Right lobe of liver (tissue), 4 donors: ENCODE data around the gene KLF5.

Experiments used
- POLR2A ChIP-seq: fragments of 450-650 bp; IDR thresholded peaks from one replicate; pipeline ENCODE4 v1.6.1; 2017; ENCODE audit warnings: antibody characterized with exemption, mild to moderate bottlenecking
- TF ChIP-seq, protein P1 (sequence below), 4 donors: fragments of 200-600 bp in 3 of 4; fragments of 450-650 bp in 1 of 4; IDR thresholded peaks; one replicate each; pipeline versions ENCODE4 v1.5.1 to v1.8.0; 2016 to 2022; ENCODE audit warnings: antibody characterized with exemption in 4 of 4, mild to moderate bottlenecking in 2 of 4
- donor health status: DM: no; HTN: no; CAD: no.
- donor health status: DM: no; HTN: no; CAD: no.
- donor health status: DM: no; HTN: yes; CAD: no.

DNA sequence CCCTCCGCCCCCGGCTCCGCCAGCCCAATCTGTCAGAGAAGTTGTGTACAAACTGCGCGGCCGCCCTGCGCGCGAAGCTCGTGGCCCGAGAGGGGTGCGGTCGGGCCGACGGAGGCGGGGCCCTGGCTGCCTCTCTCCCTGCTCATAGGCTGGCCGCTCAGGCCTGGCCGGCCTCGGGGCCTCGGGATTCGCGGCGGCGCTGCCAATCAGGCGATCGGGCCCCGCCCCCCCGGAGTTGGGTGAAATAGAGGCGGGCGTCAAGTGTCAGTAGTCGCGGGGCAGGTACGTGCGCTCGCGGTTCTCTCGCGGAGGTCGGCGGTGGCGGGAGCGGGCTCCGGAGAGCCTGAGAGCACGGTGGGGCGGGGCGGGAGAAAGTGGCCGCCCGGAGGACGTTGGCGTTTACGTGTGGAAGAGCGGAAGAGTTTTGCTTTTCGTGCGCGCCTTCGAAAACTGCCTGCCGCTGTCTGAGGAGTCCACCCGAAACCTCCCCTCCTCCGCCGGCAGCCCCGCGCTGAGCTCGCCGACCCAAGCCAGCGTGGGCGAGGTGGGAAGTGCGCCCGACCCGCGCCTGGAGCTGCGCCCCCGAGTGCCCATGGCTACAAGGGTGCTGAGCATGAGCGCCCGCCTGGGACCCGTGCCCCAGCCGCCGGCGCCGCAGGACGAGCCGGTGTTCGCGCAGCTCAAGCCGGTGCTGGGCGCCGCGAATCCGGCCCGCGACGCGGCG is at the start of gene KLF5:
- TF ChIP-seq, protein P1, sequence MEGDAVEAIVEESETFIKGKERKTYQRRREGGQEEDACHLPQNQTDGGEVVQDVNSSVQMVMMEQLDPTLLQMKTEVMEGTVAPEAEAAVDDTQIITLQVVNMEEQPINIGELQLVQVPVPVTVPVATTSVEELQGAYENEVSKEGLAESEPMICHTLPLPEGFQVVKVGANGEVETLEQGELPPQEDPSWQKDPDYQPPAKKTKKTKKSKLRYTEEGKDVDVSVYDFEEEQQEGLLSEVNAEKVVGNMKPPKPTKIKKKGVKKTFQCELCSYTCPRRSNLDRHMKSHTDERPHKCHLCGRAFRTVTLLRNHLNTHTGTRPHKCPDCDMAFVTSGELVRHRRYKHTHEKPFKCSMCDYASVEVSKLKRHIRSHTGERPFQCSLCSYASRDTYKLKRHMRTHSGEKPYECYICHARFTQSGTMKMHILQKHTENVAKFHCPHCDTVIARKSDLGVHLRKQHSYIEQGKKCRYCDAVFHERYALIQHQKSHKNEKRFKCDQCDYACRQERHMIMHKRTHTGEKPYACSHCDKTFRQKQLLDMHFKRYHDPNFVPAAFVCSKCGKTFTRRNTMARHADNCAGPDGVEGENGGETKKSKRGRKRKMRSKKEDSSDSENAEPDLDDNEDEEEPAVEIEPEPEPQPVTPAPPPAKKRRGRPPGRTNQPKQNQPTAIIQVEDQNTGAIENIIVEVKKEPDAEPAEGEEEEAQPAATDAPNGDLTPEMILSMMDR (IDR thresholded peaks at IDR 0.05): no peak
- TF ChIP-seq POLR2A: peak; percentile 90
